ENCODE measurements around the gene FIBCD1. TPM values are rescaled to one million over a fixed set of nuclear protein-coding genes. Genes with fewer than 3 reads are reported as not detected.

Gene FIBCD1
- total and polyA plus RNA-seq, 9 of the 15 experiments (the other 6 are each of a cell fraction or from before 2014, with no cell fraction given): 0.53 to 1.2 (median 0.95) TPM; not detected in 4

DNA sequence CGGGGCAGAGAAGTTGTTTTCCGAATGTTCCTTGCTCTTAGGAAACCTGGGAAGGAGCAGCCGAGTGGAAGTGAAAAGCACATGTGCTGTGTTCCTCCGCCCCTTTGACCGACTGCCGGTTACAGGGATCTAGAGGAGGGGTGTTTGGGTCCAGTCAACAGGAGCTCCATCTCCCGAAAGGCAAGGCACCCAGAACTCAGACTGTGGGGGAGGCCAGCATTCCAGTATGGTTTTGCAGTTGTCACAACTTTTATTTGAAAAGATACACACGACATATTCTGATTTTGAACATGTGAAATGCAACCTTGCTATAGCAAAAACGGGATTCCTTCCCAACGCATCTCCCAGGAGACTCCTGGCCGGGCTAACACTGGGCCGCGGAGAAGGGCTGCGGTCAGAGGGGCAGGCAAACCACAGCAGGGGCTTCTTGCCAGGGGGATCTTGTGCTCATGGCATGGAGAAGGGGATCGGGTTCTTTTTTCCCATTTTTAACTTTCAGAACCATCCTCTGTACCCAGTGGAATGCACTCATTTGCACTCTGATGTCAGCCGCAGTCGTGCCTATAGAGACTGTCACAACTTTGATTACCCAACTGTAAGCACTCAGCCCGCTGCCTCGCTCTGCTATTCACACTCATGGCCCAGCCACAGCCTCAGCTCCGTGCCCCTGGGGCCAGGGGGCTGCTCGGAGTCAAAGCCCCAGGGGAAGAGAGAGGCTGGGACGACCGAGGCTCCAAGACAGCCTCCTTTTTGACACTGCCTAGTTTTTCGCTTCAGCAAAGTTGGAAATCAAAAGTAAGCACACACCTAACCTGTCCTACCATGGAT lies 46.4 kb downstream of the FIBCD1 start:
- Histone ChIP-seq H3K4me3 (no peak overlapping the region), H3K4me1 (replicated peaks in 1 of 2; ENCODE audit: control insufficient read depth in 2 of 2, insufficient read depth in 2 of 2, low read length in 2 of 2) (peaks cover 6 to 56% of the 10 kb centered on the region in 2 experiments; a peak in 4 of 5 replicates), H3K9ac (ENCODE audit: insufficient read depth in 1 of 2, low read depth in 2 of 2, low read length in 2 of 2) (peak overlapping the region in 1 of 2 experiments; percentile 15; a peak in 1 of 4 replicates), H3K27ac (ENCODE audit: extremely low read depth, low read depth, low read length) (no peak overlapping the region), H4K20me1 (replicated peaks; ENCODE audit: control insufficient read depth, insufficient read depth, low read length) (peaks cover 84% of the 10 kb centered on the region), H3K9me1 (ENCODE audit: control insufficient read depth, insufficient read depth, low read length) (peaks cover 8% of the 10 kb centered on the region), H3K9me3 (replicated peaks; ENCODE audit: control insufficient read depth, insufficient read depth, low read depth, low read length) (no peaks in the 10 kb centered on the region), H3K36me3 (ENCODE audit: control insufficient read depth, insufficient read depth, low read length) (peaks cover 27% of the 10 kb centered on the region), H3K4me2 (ENCODE audit: insufficient read depth, low read length) (no peak overlapping the region), H3K27me3 (ENCODE audit: control insufficient read depth in 2 of 2, insufficient read depth in 2 of 2, low read length in 2 of 2) (peaks cover 15 to 25% of the 10 kb centered on the region in 2 experiments; a peak in 4 of 5 replicates), H2AFZ (ENCODE audit: low read depth, low read length) (no peak overlapping the region), H3K79me2 (ENCODE audit: control insufficient read depth, insufficient read depth, low read length) (no peaks in the 10 kb centered on the region)
- intact Hi-C loops (cut with micrococcal nuclease) (loop anchor here (1.0 kb wide), 2 partner anchors 49 to 106 kb away; no protein-coding TSS in a partner anchor), in situ Hi-C loops (cut with MboI) (no loop called here)
- FAIRE-seq: no peak
- no peak for ATAC-seq
- BruUV-seq (replicated peaks): no TSS peak
- 71% methylated on average over 24 of the region's 24 CpGs for WGBS (ENCODE audit: insufficient coverage, low coverage, missing lambda C conversion rate)
- peak in 2 of 4 experiments; percentile 61 to 65 for DNase-seq (ENCODE audit: extremely low read depth in 1 of 4, low spot score in 3 of 4)
- TF ChIP-seq MTA3 (IDR thresholded peaks at IDR 0.05; ENCODE audit: borderline replicate concordance) (no peak), ZNF561 (CRISPR knock-in tag; conservative IDR thresholded peaks at IDR 0.05) (no peak)
- TF ChIP-seq, protein P1, sequence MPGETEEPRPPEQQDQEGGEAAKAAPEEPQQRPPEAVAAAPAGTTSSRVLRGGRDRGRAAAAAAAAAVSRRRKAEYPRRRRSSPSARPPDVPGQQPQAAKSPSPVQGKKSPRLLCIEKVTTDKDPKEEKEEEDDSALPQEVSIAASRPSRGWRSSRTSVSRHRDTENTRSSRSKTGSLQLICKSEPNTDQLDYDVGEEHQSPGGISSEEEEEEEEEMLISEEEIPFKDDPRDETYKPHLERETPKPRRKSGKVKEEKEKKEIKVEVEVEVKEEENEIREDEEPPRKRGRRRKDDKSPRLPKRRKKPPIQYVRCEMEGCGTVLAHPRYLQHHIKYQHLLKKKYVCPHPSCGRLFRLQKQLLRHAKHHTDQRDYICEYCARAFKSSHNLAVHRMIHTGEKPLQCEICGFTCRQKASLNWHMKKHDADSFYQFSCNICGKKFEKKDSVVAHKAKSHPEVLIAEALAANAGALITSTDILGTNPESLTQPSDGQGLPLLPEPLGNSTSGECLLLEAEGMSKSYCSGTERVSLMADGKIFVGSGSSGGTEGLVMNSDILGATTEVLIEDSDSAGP (CRISPR knock-in tag; IDR thresholded peaks at IDR 0.05): no peak
- CTCF ChIA-PET (ENCODE audit: low intra/inter-chr PET ratio): no interaction called here
- POLR2A ChIA-PET: interaction anchor here (0.6 to 14.2 kb wide), 19 partner anchors 9 to 300 kb away, joined by 3 to 334 read pairs (median 4); no protein-coding TSS in a partner anchor

Data from K562 (cell line).